Ramos (cell line): ENCODE data around the gene LRP1B.
"Not testable (repeated sequence)": the region's sequence is repeated elsewhere in the genome, so short reads cannot be mapped to it uniquely, and the experiment has no call there.

Source experiments
- in situ Hi-C: fragments of 300-500 bp; cut with MboI; formaldehyde crosslinking; loops from one replicate; pipeline ENCODE4 v1.14.3; 2022; ENCODE audit warnings: low sequenced_read_pairs; ENCODE audit not compliant: unreplicated experiment

LRP1B gene

GRCh38 chr2:140698636-140699035, 1432.2 kb downstream of the LRP1B start:
- in situ Hi-C loops: no loop called here

DNA sequence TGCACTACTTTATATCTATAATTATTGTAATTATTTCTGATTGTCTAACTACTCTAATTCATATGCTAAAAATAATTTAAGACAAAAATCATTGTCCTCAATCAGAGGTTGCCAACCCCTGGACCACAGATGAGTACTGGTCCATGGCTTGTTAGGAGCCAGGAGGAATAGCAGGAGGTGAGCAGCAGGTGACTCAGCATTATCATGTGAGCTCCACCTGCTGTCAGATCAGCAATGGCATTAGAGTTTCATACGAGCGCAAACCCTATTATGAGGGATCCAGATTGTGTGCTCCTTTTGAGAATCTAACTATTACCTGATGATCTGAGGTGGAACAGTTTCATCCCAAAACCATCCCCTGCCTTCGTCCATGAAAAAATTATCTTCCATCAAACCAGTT, 1434.4 kb downstream of the LRP1B start:
- in situ Hi-C loops: no loop called here

DNA sequence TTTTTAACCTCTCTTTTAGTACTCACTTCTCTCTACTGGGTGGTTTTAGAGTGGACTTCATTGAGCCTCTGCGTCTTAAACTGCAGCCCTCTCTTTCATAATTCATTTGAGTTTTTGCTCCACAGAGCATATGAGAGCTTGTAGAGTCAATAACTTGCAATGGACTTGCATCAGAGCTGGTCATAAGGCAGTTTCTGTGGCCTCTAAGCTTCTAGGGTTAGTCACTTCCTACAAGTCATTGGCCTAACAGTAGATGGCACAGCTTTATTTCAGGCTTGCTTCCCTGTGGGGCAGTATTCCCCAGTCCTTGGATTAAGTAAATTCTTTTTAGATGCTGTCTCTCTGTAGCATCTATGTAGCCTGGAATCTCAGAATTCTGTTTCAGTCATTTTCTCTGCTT, 1435.7 kb downstream of the LRP1B start:
- in situ Hi-C loops: no loop called here

GRCh38 chr2:140687825-140688224, 1443.0 kb downstream of the LRP1B start:
- in situ Hi-C loops: no loop called here

GRCh38 chr2:140683658-140684057, 1447.2 kb downstream of the LRP1B start:
- in situ Hi-C loops: no loop called here

DNA sequence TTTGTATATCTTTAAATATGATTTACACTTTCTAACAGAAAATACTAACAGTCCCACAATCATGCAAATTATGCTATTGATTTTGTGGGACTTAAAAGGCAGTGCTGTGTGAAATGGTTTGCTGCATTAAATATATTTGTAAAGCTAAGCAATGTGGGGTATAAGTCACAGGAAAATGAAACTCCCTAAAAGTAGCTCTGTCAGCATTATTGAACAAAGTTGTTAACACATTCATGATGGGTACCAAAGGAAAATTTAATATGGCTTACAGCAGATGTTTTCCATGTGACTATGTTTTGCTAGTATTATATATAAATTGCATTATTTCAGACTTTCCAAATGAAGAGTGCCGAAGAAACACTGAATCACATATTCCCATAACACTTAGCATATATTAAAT, 1450.0 kb downstream of the LRP1B start:
- in situ Hi-C loops: no loop called here

- in situ Hi-C loops: no loop called here
Measured at GRCh38 chr2:140679752-140680151, 1451.1 kb downstream of the LRP1B start.

DNA sequence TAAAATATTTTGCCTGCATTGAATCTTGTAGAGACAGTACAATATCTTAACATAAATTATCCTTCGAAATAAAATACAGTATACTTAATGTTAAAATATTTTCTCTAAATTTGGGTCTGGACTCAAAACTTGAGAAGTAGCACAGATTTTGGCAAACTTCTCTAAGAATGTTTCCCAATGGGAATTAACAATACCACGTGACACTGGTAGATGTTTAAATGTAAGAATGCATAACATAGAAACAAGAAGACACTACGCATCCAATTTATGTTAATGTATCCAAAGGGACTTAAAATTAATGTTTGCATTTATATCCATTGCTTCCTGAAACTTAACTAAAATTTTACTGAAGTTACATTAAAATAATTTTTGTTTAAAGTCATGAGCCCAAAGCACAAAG, 1460.9 kb downstream of the LRP1B start:
- in situ Hi-C loops: no loop called here

- in situ Hi-C loops: no loop called here
Measured at GRCh38 chr2:140667203-140667602, 1463.6 kb downstream of the LRP1B start.

- in situ Hi-C loops: no loop called here
Measured at GRCh38 chr2:140662504-140662903, 1468.3 kb downstream of the LRP1B start.

DNA sequence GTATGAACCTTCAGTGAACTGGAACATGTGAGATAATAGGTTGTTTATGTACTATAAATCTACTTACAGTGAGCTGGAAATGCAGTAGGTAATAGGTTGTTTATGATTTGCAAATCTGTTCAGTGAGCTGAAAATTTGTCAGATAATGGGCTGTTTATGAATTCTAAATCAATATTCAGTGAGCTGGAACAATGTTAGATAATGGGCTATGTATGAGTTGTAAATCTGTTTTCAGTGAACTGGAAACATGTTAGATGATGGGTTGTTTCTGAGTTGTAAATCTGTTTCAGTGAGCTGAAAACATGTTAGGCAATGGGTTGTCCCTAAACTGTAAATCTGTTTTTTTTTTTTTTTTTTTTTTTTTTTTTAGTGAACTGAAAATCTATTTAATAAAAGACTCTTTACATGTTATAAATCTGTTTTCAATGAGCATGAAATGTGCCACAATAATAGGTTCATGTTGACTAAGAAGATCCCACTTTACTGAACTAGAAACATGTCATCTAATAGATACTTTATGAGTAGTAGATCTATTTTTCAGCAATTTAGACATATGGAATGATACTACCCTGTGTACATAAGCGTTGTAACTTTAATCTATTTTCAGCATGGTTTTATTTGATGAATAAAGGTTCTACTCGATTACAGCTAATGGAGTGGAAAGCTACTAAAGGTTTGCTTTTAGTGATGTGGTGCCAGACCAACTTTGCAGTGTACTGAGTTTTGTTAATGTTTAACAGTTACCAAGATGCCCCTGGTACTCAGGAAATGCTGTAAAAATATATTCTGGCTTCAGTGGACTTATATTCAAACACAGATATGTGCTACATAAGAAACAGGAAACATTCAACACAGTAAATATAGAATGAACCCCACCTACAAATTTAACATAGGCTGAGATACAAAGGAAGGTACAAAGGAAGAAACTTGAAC, 1471.8 kb downstream of the LRP1B start:
- in situ Hi-C loops: no loop called here

DNA sequence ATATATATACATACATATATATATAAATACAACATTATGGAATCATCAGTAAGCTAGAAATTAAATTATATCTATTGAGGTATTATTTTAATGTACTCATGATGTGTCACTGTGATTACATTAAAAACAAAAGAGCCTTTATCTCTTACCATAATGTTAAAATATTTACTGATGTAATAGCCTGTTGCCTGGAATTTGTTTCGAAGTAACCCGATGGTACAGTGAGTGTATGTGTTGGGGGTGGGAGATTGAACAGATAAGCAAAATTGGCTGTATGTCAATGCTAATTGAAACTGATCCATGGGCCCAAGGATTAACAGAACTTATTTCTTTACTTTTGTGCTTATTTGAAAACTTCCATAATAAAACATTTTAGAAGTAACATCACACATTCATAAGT, 1473.2 kb downstream of the LRP1B start:
- in situ Hi-C loops: no loop called here

DNA sequence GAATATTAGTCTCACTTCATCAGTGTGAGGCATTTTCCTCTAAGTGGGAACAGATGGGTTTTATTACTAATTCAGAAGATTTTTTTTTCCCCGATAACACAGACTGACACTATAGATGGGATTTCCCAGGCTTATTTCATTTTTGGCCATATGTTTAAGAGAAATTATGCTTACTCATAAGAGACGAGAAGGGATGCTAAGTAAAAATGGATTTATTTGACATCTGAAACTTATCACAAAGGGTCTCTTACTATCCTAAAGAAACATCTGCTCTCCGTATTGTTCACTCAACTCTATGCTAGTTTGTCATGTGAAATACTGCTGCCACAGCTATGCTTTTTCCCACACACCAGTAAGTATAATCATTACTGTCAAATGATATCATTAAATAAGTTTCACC, 1476.3 kb downstream of the LRP1B start:
- in situ Hi-C loops: no loop called here

- in situ Hi-C loops: no loop called here
Measured at GRCh38 chr2:140650825-140651224, 1480.0 kb downstream of the LRP1B start.

DNA sequence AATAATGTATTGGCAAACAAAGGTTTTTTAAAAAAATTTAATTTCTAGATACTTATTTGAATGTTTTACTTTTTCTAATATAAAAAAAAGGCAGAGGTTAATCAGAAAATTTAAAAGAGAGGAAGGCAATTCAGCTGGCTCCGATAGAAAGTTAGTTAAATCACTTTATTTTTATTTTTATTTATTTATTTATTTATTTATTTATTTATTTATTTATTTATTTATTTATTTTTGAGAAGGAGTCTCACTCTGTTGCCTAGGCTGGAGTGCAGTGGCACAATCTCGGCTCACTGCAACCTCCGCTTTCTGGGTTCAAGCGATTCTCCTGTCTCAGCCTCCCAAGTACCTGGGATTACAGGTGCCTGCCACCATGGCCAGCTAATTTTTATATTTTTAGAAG, 1480.7 kb downstream of the LRP1B start:
- in situ Hi-C loops: not testable (repeated sequence)

DNA sequence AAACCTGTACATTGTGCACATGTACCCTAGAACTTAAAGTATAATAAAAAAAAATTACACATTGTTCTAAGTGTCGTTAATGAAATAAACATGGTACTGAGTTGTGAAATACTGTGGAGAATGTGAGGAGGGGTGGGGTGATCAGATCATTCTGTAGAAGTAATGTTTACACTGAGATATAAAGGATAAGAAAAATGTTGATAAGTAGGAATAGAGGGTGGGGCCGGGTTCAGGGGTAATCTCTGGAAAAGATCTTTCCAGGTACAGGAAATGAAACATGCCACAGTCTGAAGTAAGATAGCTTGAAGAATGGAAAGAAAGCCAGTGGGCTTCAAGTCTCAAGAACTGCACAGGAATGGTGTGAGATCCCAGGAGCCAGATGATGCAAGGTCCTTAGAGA, 1482.4 kb downstream of the LRP1B start:
- in situ Hi-C loops: no loop called here

DNA sequence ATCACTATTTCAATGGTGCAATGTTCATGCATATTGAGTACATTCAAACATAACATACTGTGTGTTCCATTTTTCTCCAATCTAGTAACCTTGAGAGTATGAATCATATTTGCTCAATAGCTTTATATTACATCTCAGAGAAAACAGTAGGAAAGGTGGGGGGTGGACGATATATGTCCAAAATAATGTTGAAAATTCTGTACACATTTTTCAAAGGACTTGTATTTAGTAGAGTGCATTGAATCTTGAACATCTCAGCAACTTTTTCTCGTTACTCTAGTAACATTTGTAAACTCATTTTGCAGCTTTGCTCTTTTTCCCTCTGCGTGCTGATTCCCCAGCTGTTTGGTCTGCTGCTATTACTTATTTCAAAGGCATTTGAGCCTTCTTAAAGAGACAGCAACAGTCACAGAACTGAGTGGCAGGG, 1487.0 kb downstream of the LRP1B start:
- in situ Hi-C loops: no loop called here

GRCh38 chr2:140641163-140641562, 1489.7 kb downstream of the LRP1B start:
- in situ Hi-C loops: no loop called here

GRCh38 chr2:140639628-140640027, 1491.2 kb downstream of the LRP1B start:
- in situ Hi-C loops: no loop called here

GRCh38 chr2:140630557-140630956, 1500.3 kb downstream of the LRP1B start:
- in situ Hi-C loops: no loop called here

- in situ Hi-C loops: no loop called here
Measured at GRCh38 chr2:140627885-140628284, 1502.9 kb downstream of the LRP1B start.

GRCh38 chr2:140627136-140627535, 1503.7 kb downstream of the LRP1B start:
- in situ Hi-C loops: no loop called here
